Sigmoid colon (tissue), 7 donors: Measurements from ENCODE around the gene CDK6. TPM values are rescaled to one million over a fixed set of nuclear protein-coding genes. Genes with fewer than 3 reads are reported as not detected.

Experiments
- DNase-seq: peaks from one replicate; pipeline ENCODE4 v3.0.0-alpha.2; 2019
- H3K27ac ChIP-seq, 4 donors: fragments of 200-600 bp; sonication (generic); one replicate each; pipeline ENCODE4 v1.5.1; 2016 to 2019; ENCODE audit warnings: mild to moderate bottlenecking in 1 of 4
- H3K27me3 ChIP-seq, 3 donors: fragments of 200-600 bp; sonication (generic); one replicate each; pipeline ENCODE4 v1.5.1; 2019; ENCODE audit warnings: mild to moderate bottlenecking in 1 of 3
- H3K36me3 ChIP-seq, 4 donors: fragments of 200-600 bp; sonication (generic); one replicate each; pipeline ENCODE4 v1.5.1; 2016 to 2019
- H3K4me1 ChIP-seq, 4 donors: fragments of 200-600 bp; sonication (generic); one replicate each; pipeline ENCODE4 v1.5.1; 2017 to 2019
- H3K4me3 ChIP-seq, 4 donors: fragments of 200-600 bp; sonication (generic); one replicate each; pipeline ENCODE4 v1.5.1; 2017 to 2019; ENCODE audit warnings: mild to moderate bottlenecking in 2 of 4, moderate library complexity in 1 of 4
- H3K9me3 ChIP-seq, 4 donors: fragments of 200-600 bp in 3 of 4; sonication (generic) in 3 of 4; one replicate each; pipeline versions ENCODE4 v1.5.1 to v1.6.1; 2013 to 2019
- EP300 ChIP-seq, 4 donors: sonication (generic); formaldehyde crosslinking; IDR thresholded peaks; one replicate each; pipeline ENCODE4 v1.6.1; 2017; ENCODE audit warnings: antibody characterized with exemption in 4 of 4
- POLR2A ChIP-seq, 2 donors: fragments of 450-650 bp; IDR thresholded peaks; one replicate each; pipeline ENCODE4 v1.6.1; 2016; ENCODE audit warnings: antibody characterized with exemption in 2 of 2, mild to moderate bottlenecking in 2 of 2, moderate library complexity in 2 of 2
- POLR2AphosphoS5 ChIP-seq, 4 donors: sonication (generic); formaldehyde crosslinking; IDR thresholded peaks; one replicate each; pipeline ENCODE4 v1.6.1; 2017; ENCODE audit warnings: antibody characterized with exemption in 4 of 4
- WGBS, 2 donors: extraction: QIAGEN DNeasy Blood & Tissue Kit; methylation state at CpG; one replicate each; pipeline ENCODE4 v1.1.7; 2013; 5-methylcytosine and 5-hydroxymethylcytosine counted together
- intact Hi-C: fragments of 100-400 bp; cut with DNase I; formaldehyde crosslinking; loops from one replicate; pipeline ENCODE4 v1.15.1; 2023
- polyA plus RNA-seq, 3 donors: library from polyadenylated mRNA; stranded (reverse); fragments of 200-250 nt; gene quantifications; one replicate each; pipeline ENCODE4 v1.2.3, GENCODE V29; 2013
- total RNA-seq, 4 donors: library from RNA; depleted of rRNA; stranded (reverse); fragments of >200 nt; gene quantifications; one replicate each; pipeline ENCODE4 v1.1.0, GENCODE V29; 2016
- TF ChIP-seq, protein P1 (sequence below), 4 experiments: fragments of 450-650 bp in 3 of 4; fragments of 200-600 bp in 1 of 4; IDR thresholded peaks; one replicate each; pipeline ENCODE4 v1.5.1; 2016 to 2019; ENCODE audit warnings: antibody characterized with exemption in 4 of 4, mild to moderate bottlenecking in 3 of 4, moderate library complexity in 2 of 4
- donor health status: healthy with polysubstance abuse.
- donor health status: Bipolar disorder and iron deficiency.
- donor health status: healthy.

CDK6 gene
- total and polyA plus RNA-seq, 7 donors = 2.4 to 25.8 (median 13.3) TPM

DNA sequence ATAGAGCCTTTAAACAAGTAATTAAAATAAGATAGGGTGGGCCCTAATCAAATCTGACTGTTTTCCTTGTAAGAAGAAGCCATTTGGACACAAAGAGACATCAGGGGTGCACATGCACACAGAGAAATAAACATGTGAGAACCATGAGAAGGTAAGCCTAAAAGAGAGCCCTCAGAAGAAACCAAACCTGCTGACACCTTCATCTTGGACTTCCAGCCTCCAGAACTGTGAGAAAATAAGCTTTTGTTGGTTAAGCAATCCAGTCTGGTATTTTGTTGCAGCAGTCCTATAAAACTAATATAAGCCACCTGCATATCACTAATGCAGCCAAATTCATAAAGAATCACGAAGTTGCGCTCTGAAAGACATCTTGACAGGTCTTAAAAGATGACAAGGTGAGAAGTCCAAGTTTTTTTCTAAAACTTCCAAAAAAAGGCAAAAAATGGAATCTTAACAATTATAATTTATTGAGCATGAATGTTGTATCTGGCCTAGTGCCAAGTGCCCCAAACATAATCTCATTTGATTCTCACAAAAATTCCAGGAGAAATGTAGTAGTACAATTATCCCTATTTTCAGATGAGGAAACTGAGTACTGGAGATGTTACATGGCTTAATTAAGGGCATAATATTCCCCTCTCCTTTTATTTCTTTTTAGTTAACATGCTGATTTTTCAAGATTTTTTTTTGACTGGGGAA lies 211.9 kb downstream of the CDK6 start:
- WGBS, 2 donors = 97 to 99% methylated on average over 2 of the region's 2 CpGs
- Histone ChIP-seq H3K27ac (no peak overlapping the region), H3K4me1 (peaks cover 0 to 13% (median 10%) of the 10 kb centered on the region in 4 donors), H3K9me3 (no peaks in the 10 kb centered on the region), H3K4me3 (no peak overlapping the region), H3K27me3 (no peaks in the 10 kb centered on the region), H3K36me3 (no peaks in the 10 kb centered on the region)
- DNase-seq = no peak
- no peak for TF ChIP-seq POLR2A (IDR thresholded peaks at IDR 0.05)
- intact Hi-C loops = no loop called here

DNA sequence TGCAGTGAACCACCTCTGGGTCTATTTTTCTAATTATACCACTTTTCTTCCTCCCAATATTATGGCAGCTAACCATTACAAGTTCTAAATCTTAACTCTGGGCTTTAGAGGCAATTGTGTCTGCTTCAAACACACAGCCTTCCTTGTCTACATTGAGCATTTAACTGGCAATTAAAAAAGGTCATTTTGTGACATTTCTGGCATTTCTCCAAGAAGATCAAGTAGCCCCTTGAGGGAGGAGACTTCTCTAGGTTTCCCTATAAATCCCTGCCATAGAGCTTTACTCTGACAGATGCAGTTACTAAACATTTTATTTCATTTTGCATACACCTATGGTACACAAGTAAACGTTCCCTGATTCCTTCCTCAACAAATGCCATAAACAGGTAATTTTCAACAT lies 212.8 kb downstream of the CDK6 start:
- no peaks in the 10 kb centered on the region for H3K27me3 ChIP-seq
- no peak overlapping the region for H3K4me3 ChIP-seq
- 24 to 69% methylated on average over 1 of the region's 1 CpG for WGBS, 2 donors
- no peak for TF ChIP-seq POLR2AphosphoS5 (IDR thresholded peaks at IDR 0.05)
- TF ChIP-seq EP300 (IDR thresholded peaks at IDR 0.05) = no peak
- TF ChIP-seq POLR2A (IDR thresholded peaks at IDR 0.05) = no peak
- TF ChIP-seq, protein P1, sequence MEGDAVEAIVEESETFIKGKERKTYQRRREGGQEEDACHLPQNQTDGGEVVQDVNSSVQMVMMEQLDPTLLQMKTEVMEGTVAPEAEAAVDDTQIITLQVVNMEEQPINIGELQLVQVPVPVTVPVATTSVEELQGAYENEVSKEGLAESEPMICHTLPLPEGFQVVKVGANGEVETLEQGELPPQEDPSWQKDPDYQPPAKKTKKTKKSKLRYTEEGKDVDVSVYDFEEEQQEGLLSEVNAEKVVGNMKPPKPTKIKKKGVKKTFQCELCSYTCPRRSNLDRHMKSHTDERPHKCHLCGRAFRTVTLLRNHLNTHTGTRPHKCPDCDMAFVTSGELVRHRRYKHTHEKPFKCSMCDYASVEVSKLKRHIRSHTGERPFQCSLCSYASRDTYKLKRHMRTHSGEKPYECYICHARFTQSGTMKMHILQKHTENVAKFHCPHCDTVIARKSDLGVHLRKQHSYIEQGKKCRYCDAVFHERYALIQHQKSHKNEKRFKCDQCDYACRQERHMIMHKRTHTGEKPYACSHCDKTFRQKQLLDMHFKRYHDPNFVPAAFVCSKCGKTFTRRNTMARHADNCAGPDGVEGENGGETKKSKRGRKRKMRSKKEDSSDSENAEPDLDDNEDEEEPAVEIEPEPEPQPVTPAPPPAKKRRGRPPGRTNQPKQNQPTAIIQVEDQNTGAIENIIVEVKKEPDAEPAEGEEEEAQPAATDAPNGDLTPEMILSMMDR (IDR thresholded peaks at IDR 0.05) = no peak
- H3K27ac ChIP-seq = no peak overlapping the region
- H3K36me3 ChIP-seq = no peaks in the 10 kb centered on the region
- intact Hi-C loops = no loop called here
- no peak for DNase-seq
- H3K9me3 ChIP-seq = no peaks in the 10 kb centered on the region
- peaks cover 0 to 13% (median 10%) of the 10 kb centered on the region in 4 donors for H3K4me1 ChIP-seq

DNA sequence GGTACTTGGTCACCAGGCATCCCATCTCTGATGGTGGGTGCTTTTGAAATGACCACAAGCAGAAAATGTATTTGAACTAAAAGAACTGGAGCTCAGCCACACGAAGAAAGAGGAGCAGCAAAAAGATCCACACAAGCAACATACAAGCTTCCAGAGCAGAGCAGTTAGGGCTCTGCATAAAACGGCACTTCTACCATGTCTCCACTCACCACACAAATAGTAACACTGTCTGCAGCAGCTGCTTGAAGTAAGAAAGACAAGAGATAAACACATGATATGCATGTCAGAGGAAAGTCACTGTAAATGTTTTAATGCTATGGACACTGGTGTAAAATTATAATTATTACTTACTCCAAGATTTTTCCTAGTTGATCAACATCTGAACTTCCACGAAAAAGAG lies 213.7 kb downstream of the CDK6 start:
- Histone ChIP-seq H3K4me1 (peaks cover 0 to 13% (median 10%) of the 10 kb centered on the region in 4 donors), H3K36me3 (peaks cover 0 to 4% (median 0%) of the 10 kb centered on the region in 4 donors), H3K9me3 (no peaks in the 10 kb centered on the region), H3K4me3 (no peak overlapping the region), H3K27me3 (no peaks in the 10 kb centered on the region), H3K27ac (no peak overlapping the region)
- intact Hi-C loops = no loop called here
- DNase-seq = no peak
- TF ChIP-seq POLR2AphosphoS5 (IDR thresholded peaks at IDR 0.05) (no peak), POLR2A (IDR thresholded peaks at IDR 0.05) (no peak), EP300 (IDR thresholded peaks at IDR 0.05) (no peak)
- TF ChIP-seq, protein P1 (IDR thresholded peaks at IDR 0.05) = no peak
- WGBS, 2 donors = 71 to 72% methylated on average over 3 of the region's 3 CpGs

DNA sequence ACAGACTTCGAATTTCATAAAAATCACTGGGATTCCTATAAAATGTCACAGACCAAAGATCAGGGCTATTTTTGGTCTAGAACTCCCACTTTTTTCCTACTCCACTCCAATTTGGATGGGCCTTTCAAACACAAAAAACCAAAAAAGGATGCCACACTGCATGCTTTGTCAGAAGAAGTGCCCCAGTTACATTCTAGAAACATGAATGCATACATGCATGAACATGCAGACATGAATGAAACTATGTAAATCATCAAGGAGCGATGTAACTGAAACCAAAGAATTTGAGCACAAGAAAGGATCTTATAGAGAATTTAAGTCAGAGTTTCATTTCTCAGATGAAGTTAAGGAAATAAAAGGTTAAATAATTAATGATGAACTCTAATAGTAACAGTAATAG lies 214.3 kb downstream of the CDK6 start:
- H3K27ac ChIP-seq = peak overlapping the region in 3 of 4 donors; percentile 48 to 58 (median 52)

DNA sequence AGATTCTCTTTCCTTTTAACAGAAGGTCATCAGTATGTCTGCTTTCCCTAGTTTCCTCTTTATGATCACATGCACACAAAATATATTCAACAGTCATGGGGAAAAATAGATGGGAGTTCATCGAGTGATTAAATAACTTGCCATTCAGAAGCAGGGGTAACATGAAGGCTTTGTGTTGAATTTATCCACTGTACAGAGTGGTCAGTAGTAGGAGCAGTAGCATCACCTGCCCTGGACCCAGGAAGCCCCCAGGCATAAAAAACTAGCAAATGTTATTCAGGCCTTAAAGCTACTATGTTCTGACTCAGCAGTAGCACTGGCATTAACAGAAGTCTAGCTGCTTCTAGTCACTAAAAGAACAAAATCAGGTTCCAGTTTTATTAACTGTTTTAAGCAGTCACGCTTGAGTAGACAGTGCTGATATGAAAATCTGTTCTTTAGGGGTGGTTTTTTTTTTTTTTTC lies 214.8 kb downstream of the CDK6 start:
- intact Hi-C loops = loop anchor here (2.0 kb wide), 3 partner anchors 211 to 433 kb away; no protein-coding TSS in a partner anchor

More for the DNA sequence above, 214.3 kb downstream of the CDK6 start:
- DNase-seq = no peak
- Histone ChIP-seq H3K27me3 (no peaks in the 10 kb centered on the region), H3K4me1 (peaks cover 0 to 13% (median 10%) of the 10 kb centered on the region in 4 donors), H3K9me3 (no peaks in the 10 kb centered on the region), H3K36me3 (peaks cover 0 to 10% (median 0%) of the 10 kb centered on the region in 4 donors), H3K4me3 (no peak overlapping the region)
- no peak for TF ChIP-seq POLR2AphosphoS5 (IDR thresholded peaks at IDR 0.05)
- no peak for TF ChIP-seq EP300 (IDR thresholded peaks at IDR 0.05)
- TF ChIP-seq POLR2A (IDR thresholded peaks at IDR 0.05) = no peak
- TF ChIP-seq, protein P1 (IDR thresholded peaks at IDR 0.05) = no peak
- 64% methylated on average over 2 of the region's 2 CpGs for WGBS, 2 donors
- intact Hi-C loops = no loop called here

More for the DNA sequence above, 214.8 kb downstream of the CDK6 start:
- Histone ChIP-seq H3K27me3 (no peaks in the 10 kb centered on the region), H3K9me3 (no peaks in the 10 kb centered on the region), H3K27ac (peak overlapping the region; percentile 16 to 58 (median 50)), H3K4me1 (peaks cover 0 to 13% (median 10%) of the 10 kb centered on the region in 4 donors), H3K36me3 (peaks cover 0 to 12% (median 0%) of the 10 kb centered on the region in 4 donors), H3K4me3 (no peak overlapping the region)
- WGBS, 2 donors = 56 to 72% methylated on average over 2 of the region's 2 CpGs
- TF ChIP-seq EP300 (IDR thresholded peaks at IDR 0.05) = no peak
- no peak for TF ChIP-seq POLR2AphosphoS5 (IDR thresholded peaks at IDR 0.05)
- no peak for TF ChIP-seq POLR2A (IDR thresholded peaks at IDR 0.05)
- TF ChIP-seq, protein P1 (IDR thresholded peaks at IDR 0.05) = no peak
- no peak for DNase-seq
